Thymus (tissue), 11 donors: ENCODE measurements around the gene ERC1. TPM values are rescaled to one million over a fixed set of nuclear protein-coding genes. Genes with fewer than 3 reads are reported as not detected.

Source experiments
- DNase-seq, 9 donors: peaks; one replicate each; pipeline ENCODE4 v3.0.0-alpha.2; 2013; ENCODE audit warnings: low spot score in 9 of 9, low read depth in 6 of 9, missing footprints in 1 of 9
- H3K27ac ChIP-seq, 2 donors: one replicate each; pipeline ENCODE4 v1.5.1; 2013; ENCODE audit warnings: control low read depth in 1 of 2, low read depth in 1 of 2, low read length in 1 of 2, mild to moderate bottlenecking in 1 of 2, moderate library complexity in 1 of 2
- H3K27me3 ChIP-seq, 2 donors: one replicate each; pipeline ENCODE4 v1.5.1; 2013; ENCODE audit warnings: low read length in 1 of 2; ENCODE audit not compliant: control insufficient read depth in 2 of 2, insufficient read depth in 1 of 2
- H3K36me3 ChIP-seq, 2 donors: one replicate each; pipeline ENCODE4 v1.5.1; 2013; ENCODE audit warnings: low read length in 1 of 2, mild to moderate bottlenecking in 1 of 2, moderate library complexity in 1 of 2; ENCODE audit not compliant: control insufficient read depth in 2 of 2, insufficient read depth in 2 of 2
- H3K4me1 ChIP-seq, 2 donors: one replicate each; pipeline ENCODE4 v1.5.1; 2013; ENCODE audit warnings: low read length in 2 of 2; ENCODE audit not compliant: control insufficient read depth in 2 of 2, insufficient read depth in 2 of 2
- H3K4me3 ChIP-seq, 2 donors: one replicate each; pipeline ENCODE4 v1.5.1; 2013; ENCODE audit warnings: low read length in 2 of 2, control low read depth in 1 of 2, mild to moderate bottlenecking in 1 of 2
- H3K9me3 ChIP-seq, 2 donors: one replicate each; pipeline ENCODE4 v1.5.1; 2013; ENCODE audit warnings: low read length in 1 of 2, mild to moderate bottlenecking in 1 of 2; ENCODE audit not compliant: control insufficient read depth in 2 of 2, insufficient read depth in 1 of 2
- WGBS: extraction: QIAGEN DNeasy Blood & Tissue Kit; methylation state at CpG from one replicate; pipeline ENCODE4 v1.1.7; 2013; 5-methylcytosine and 5-hydroxymethylcytosine counted together
- polyA plus RNA-seq: library from polyadenylated mRNA; stranded (reverse); fragments of 200-250 nt; gene quantifications from one replicate; pipeline ENCODE4 v1.2.3, GENCODE V29; 2013
- total RNA-seq: library from RNA; stranded (reverse); fragments of 120-200 nt; gene quantifications from one replicate; pipeline ENCODE4 v1.2.4, GENCODE V29; 2013
- donor health status: healthy.

ERC1 gene
- total and polyA plus RNA-seq, 2 donors: 4.2 to 13.8 TPM

DNA sequence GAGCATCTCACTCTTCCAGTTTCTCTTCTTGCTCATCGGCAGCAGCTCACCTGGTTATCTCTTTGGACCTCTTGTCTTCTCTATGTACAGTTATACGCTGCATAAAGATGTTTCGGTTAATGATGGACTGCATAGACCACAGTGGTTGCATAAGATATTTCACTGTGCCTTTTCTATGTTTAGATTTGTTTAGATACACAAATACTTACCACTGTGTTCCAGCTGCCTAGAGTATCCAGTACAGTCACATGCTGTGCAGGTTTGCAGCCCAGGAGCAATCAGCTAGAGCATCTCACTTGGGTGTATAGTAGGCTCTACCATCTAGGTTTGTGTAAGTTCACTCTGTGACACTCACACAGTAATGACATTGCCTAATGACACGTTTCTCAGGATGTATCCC lies 545.8 kb downstream of the ERC1 start:
- Histone ChIP-seq H3K4me1 (peaks cover 5 to 20% of the 10 kb centered on the region in 2 donors), H3K27me3 (peaks cover 41 to 90% of the 10 kb centered on the region in 2 donors), H3K36me3 (no peaks in the 10 kb centered on the region), H3K27ac (no peak overlapping the region), H3K9me3 (peaks cover 0 to 4% of the 10 kb centered on the region in 2 donors), H3K4me3 (no peak overlapping the region)
- DNase-seq: no peak
- WGBS: 93% methylated on average over 4 of the region's 4 CpGs

DNA sequence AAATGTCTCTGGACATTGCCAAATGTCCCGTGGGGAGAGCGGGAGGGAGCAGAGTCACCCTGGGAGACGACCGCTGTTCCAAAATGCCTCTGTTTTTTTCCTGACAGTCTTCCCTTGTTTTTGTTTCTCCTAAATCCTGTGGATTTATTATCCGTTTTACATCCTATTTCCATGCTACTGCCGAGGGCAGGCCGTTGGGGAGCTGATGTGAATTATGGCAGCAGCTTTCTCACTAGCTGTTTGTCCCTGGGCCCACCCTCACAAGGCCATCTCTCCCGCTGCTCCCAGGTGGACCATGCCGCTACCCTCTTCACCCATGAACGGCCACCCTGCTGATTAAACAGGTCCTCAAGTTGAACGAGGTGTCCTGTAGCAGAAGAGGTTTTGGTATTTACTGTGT lies 548.1 kb downstream of the ERC1 start:
- Histone ChIP-seq H3K36me3 (no peaks in the 10 kb centered on the region), H3K9me3 (peaks cover 0 to 4% of the 10 kb centered on the region in 2 donors), H3K4me1 (peaks cover 0 to 6% of the 10 kb centered on the region in 2 donors), H3K4me3 (no peak overlapping the region), H3K27ac (no peak overlapping the region), H3K27me3 (peaks cover 19 to 67% of the 10 kb centered on the region in 2 donors)
- 91% methylated on average over 11 of the region's 11 CpGs for WGBS
- DNase-seq: no peak

DNA sequence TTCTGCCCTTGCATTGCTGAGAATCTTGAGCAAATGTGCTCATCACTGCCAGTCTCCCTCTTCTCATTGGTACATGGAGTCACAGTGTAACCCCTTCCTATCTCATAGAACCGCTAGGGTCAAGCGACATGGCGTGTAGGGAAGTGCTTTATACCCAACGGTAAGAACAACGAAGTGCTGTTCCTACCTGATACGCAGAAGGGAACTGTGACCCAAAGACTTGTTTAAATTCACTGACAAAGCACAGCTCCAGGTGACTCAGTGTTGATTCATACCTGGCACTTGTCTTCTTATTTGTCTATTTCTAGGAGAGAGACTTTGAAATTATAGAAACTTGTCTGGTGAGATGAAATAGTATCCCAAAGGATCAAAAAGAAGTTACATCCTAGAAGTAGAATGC lies 549.7 kb downstream of the ERC1 start:
- H3K27ac ChIP-seq: no peak overlapping the region
- 96% methylated on average over 6 of the region's 6 CpGs for WGBS
- H3K36me3 ChIP-seq: no peaks in the 10 kb centered on the region
- no peak overlapping the region for H3K4me3 ChIP-seq
- no peaks in the 10 kb centered on the region for H3K4me1 ChIP-seq
- H3K27me3 ChIP-seq: peaks cover 5 to 52% of the 10 kb centered on the region in 2 donors
- no peaks in the 10 kb centered on the region for H3K9me3 ChIP-seq
- no peak for DNase-seq

DNA sequence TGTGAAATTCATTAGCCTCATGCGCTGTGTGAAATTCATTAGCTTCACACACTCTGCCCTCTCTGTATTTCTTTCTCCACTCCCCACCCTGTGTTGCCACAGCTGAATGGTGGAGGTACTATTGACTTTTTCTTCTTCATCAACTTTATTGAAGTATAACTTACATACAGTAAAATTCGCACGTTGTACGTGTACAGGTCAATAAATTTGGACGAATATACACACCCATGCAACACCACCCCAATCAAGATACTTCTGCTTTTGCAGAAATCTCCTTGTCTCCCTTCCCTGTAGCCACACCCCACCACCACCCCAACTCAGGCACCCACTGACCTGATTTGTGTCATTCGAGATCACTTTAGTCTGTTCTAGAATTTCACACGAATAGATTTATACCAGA lies 551.6 kb downstream of the ERC1 start:
- Histone ChIP-seq H3K9me3 (no peaks in the 10 kb centered on the region), H3K4me1 (no peaks in the 10 kb centered on the region), H3K27me3 (peaks cover 3 to 41% of the 10 kb centered on the region in 2 donors), H3K36me3 (no peaks in the 10 kb centered on the region), H3K4me3 (no peak overlapping the region), H3K27ac (no peak overlapping the region)
- DNase-seq: no peak
- WGBS: 96% methylated on average over 7 of the region's 7 CpGs

DNA sequence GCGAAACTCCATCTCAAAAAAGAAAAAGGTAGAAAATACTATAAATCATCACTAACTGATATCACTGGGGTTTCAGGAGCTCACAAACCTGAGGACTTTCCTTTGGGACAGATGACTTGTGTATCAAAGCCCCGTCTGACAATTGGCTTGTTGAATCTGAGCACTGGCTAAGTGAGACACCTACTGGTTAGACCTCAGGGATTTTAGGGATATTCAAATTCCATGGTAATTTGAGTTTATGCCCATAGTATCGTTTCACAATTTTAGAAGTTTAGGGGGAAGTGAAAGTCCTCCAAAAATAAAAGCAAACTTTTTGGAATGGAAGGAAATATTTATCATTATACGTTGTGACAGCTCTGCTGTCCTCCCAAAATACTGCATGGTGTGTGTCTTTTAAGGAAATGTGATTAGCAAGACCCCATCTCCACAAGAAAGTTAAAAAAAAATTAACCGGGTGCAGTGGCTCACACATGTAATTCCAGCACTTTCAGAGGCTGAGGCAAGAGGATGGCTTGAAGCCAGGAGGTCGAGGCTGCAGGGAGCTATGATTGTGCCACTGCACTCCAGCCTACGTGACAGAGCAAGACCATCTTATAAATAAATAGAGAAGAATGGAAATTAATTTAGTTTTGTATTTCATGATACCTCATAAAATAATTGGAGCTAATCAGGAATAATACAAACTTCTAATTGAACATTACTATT lies 554.1 kb downstream of the ERC1 start:
- H3K4me3 ChIP-seq: no peak overlapping the region
- no peaks in the 10 kb centered on the region for H3K36me3 ChIP-seq
- peaks cover 3 to 17% of the 10 kb centered on the region in 2 donors for H3K27me3 ChIP-seq
- H3K9me3 ChIP-seq: no peaks in the 10 kb centered on the region
- DNase-seq: no peak
- H3K27ac ChIP-seq: no peak overlapping the region
- no peaks in the 10 kb centered on the region for H3K4me1 ChIP-seq
- 49% methylated on average over 7 of the region's 7 CpGs for WGBS

Other genes with a start within 250 kb of the ERC1 start
- 40.2 TPM for gene WNK1, start 238.6 kb upstream of the ERC1 start, total RNA-seq
- 26.3 TPM for gene WNK1, start 238.6 kb upstream of the ERC1 start, polyA plus RNA-seq
- 10.3 TPM for gene RAD52, start 41.5 kb upstream of the ERC1 start, total RNA-seq
- 13.3 TPM for gene RAD52, start 41.5 kb upstream of the ERC1 start, polyA plus RNA-seq